ENCODE measurements around the gene CFAP20DC.

- TF ChIP-seq CTCF (IDR thresholded peaks at IDR 0.05) (no peak), POLR2A (IDR thresholded peaks at IDR 0.05) (no peak)
Measured at GRCh38 chr3:58737644-58738043, 312.2 kb downstream of the CFAP20DC start.
